NCI-H748 treated with DMSO at 0.1 percent for 48 hours (cell line): Measurements from ENCODE around the gene EML4.

Source experiments
- DNase-seq: peaks from one replicate; lab custom pipeline; 2025; lab: John Stamatoyannopoulos, UW

Gene EML4

GRCh38 chr2:42138163-42139015 is 30.8 kb upstream of the EML4 start:
- DNase-seq: no peak

- DNase-seq: no peak
Observed at GRCh38 chr2:42139101-42139500, 30.1 kb upstream of the EML4 start.

DNA sequence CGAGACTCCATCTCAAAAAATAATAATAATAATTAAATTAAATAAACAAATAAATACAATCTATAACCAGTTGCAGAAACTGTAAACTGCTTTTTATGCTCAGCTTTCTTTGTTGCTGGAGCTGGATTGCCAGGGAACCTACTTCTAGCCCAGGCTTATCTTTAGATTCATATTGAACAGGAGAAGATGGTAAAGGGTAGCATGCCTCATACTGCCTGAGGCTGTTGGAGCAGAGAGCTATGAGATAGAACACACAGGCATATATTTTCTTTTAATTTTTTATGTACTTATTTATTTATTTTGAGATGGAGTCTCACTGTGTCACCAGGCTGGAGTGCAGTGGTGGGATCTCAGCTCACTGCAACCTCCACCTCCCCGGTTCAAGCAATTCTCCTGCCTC is 28.7 kb upstream of the EML4 start:
- DNase-seq: no peak

GRCh38 chr2:42141687-42142546 is 27.2 kb upstream of the EML4 start:
- DNase-seq: peak; percentile 29

DNA sequence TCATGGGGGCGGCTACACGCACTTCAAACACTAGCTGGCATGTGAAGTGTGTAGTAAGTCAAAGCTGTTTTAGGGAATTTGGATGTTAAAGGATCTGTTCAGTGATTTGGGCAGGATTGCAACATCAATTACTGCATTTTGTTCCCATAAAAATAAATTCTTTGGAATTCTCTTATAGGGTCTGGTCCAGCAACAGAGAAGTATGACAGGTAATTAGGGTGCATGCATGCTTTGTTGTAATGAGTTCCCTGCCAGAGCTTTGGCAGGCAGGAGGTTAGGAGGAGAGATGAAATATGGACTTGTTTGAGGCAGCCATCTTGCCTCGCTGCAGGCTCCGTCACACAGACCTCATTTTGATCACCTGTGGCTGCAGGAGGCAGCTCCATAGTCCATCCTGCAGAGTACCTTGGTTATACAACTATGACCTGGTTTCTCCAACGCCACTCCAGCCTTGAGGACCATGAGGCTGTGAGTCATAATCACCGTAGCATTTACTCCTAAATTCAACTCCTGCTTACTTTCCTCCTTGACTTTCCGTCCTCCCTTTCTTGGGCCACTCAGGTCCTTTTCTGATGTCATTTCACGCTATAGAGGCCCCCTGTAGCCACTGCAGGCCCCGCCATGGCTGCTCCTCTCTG is 26.5 kb upstream of the EML4 start:
- DNase-seq: no peak

GRCh38 chr2:42147641-42148274 is 21.4 kb upstream of the EML4 start:
- DNase-seq: no peak

GRCh38 chr2:42150159-42150558 is 19.0 kb upstream of the EML4 start:
- DNase-seq: no peak

- DNase-seq: no peak
Observed at GRCh38 chr2:42153944-42154581, 15.1 kb upstream of the EML4 start.

DNA sequence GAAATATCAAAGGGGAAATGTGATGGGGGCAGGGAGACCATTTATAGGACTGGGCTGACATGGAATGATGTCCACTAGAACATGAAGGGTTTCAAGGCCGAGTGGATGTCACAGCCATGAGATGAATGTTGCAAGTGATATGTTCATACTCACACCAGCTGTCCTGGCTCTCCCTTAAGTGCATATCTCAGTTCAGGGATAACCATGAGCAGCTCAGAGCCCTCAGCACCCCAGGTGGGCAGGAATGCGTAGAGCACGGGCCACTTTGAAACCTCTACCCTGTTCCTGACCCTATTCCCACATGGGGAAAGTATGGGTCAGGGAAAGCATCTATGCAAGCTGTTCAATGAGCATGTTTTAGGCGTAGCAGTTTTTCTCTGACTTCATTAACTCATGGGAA is 12.4 kb upstream of the EML4 start:
- no peak for DNase-seq

GRCh38 chr2:42161444-42161843 is 7.7 kb upstream of the EML4 start:
- no peak for DNase-seq

DNA sequence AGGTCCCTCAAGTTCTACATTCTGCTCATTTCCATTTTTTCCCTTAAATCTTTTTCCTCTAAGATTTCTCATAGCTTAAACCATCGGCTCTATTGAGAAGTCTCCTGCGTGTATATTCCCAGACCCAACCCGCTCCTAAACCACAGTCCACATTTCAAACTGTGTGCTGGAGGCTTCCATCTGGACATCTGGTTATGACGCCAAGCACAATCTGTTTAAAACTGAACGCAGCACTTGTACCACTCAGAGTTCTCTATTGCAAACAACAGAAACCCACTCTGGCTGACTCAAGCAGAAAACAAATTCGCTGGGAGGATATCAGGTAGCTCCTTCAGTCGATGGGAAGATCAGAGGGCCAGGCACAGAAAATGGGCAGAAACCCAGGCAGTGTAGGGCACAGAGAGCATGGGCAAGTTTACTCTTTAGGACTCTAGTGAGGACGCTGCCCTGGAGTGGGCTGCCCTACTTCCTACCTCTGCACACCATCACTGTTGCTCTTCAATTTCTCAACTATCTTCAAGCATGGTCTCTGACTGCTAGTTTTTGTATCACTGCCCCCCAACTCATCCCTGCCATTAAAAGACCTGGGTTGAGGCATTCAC is 5.6 kb upstream of the EML4 start:
- no peak for DNase-seq

DNA sequence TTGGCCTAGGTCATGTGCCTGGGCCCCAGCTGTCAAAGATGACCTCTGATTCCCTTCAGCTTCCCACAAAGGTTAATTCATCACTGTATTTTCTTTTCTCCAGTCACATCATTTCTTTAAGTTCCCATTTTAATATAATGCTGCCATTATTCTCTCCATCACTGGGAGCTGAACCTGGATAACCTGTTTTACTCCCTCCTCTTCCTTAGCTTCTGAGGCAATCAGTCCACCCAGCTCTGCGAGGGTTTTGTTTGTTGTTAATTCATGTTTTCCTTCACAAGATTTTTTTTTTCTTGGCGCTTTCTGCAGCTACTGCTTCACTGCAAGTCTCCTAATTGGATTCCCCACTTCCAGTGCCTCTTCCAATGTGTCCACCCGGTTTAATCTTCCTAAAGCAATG is 5.1 kb upstream of the EML4 start:
- DNase-seq: no peak

DNA sequence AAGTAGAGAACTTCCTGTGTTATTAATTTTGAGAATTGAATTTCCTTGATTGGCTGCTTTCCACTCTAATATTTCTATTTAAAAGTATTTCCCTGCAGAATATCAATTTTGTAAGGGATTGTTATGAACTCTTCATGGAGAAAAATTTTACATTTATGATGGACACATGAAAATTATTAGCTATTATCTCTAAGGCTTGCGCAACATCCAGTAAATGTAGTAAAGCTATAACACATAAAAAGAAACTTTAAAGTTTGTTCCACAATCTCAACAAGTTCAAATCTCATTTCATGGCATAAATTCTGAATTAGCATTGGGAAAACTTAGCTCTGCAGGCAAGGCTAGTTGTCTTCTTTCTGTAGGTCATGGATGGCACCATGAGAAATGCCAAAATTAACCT is 4.2 kb upstream of the EML4 start:
- no peak for DNase-seq

DNA sequence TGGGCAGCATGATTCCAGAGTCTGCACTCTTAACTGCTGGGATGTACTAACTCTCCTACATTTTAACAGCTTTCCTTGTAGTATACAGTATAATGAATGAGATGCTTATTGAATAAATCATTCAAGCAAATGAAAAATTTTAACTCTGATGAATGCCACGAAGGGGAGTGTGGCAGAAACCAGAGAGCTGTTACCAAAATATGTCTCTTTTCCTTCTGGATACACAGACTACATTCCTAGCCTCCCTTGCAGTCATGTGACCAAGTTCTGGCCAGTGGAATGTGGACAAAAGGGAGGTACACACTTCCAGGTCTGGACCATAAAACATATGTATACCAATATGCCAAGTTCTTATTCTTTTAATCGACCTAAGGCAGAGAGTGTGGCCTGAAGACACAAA is 1.7 kb upstream of the EML4 start:
- no peak for DNase-seq

DNA sequence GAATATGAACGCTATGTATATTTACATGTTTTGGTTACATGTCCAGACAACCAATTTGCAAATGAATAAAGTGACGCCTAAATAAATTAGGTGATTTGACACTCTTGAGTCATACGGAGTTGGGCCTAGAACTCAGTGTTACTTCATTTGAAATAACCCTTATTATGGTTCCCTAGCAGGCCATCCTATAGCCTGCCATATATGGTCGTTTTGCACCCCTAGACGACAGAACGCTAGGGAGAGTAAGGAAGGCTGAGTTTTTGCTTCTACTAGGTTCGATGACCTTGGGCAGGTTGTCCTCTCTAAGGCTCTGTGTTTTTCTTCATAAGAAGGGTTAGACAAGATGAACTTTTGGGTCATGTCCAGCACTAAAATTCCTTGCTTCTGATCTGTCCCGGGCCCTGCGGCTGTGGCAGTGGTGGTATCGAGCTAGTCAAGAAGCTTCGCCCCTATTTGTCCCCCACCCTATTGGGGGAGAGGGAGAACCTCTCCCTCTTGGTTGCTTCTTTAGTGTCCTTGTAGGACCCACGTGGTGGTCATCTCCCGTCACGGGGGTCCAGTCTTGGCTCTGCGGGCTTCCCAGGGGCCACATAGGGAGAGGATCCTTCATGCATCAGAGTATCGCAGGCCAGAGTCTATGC is 574 bp upstream of the EML4 start:
- DNase-seq: no peak

DNA sequence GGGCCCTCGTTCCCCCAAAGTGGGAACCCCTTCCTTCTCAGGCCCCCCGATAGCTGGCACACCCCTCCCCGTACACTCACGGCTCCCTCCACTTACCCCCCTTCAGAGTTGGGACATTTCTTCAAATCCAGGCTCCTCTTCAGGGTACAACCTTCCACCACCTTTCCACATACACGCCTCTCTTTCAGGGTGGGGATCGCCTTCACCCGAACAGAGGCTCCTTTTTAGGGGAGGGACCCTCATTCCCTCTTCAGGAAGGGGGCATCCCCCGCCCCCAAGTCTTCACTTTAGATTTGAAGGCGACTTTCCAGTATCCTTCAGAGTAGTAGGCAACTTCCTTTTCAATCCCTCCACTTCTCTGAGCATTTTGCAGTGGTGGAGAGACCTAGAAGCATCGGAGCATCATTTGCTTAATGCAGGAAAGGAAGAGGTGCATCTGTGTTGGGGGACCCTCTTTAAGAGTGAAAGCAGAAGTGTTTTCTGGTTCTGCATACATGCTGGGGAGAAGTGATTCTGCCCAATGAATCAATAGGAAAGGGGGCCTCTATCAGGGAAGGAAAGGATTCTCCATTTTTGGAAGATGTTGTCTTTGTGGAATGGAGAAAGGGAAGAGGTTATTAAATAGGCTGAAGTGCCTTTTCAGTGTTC is 845 bp downstream of the EML4 start:
- DNase-seq: no peak

DNA sequence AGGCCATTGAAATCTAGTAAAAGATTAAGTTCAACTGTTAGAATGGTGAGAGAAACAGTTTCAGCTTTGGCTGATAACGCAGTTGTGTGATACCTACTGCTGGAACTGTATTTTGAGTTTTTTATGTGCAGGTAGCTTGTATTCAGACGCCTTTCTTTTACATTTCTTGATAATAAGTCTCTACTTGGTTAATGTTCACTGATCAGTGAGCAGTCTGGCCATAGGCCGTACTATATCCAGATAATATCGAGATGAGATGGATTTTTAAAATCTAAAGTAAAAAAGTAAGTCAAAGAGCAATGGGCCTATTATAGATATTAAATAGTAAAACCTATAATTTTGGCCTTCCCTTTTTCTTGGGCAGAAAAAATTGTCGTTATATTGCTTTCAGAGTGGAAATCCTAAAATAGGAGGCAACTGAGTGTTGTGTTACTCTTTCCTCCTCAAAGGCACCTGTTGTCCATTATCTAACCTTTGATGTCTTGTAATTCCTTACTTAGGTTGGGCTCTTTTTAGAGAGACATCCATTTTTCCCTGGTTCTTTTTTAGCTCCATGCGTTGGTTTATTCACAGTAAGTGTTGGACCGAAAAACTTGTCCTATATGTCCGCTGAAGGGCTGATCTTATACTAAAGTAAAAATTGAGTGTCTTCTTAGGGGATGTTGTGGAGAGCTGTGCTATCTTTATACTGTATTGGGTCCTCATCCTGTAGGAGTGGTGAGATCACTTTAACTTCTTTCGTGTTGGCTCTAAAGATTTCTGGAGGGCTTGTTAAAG is 1.7 kb downstream of the EML4 start:
- no peak for DNase-seq

DNA sequence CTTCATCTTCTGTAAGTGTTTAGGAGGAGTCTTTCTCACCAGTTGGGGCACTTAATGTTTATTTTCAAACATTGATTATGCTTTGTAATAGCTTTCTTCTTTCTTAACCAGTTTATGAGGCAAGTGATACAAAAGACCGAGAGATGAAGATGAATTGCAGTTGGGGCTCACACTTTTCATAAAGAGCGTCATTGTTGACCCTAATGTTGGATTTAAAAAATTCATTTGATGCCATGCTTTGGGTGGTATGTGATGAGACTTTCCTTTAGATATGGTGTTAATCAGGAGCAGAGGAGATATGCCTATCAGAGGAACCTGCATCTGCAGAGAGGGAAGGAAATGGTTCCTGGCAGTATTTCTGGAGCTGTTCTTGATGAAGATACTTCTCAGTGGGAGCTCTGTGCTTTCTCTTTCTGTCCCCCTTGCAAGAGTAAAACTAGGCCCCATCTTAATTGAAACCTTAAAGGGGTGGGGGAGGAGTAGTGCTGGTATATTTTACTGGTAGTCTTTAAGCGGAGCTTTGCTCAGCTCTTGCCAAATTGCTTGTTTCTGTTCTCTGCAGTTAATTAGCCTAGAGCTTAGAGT is 2.3 kb downstream of the EML4 start:
- no peak for DNase-seq

DNA sequence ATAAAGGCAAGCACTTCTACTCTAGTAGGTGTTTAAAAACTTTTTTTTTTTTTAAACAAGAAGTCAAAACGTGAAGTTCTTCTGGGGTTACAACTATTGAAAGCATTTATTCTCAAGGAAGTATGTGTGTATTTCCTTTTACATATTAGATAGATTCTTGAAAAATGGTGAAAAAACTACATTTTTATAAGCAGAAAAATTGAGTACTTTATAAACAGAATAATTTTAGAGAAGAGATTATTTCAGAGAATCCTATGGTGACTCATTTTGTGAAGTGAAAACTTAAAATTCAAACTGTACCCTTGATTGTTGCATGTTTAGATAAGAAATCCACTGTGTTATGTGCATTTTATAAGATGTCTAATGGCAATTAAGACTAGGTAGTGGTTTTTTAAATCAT is 2.9 kb downstream of the EML4 start:
- no peak for DNase-seq
